HL-60/S4 treated with retinoic acid at 250 ng/mL for 4 days and 3 days (cell line): ENCODE measurements around the gene P2RY12.

Experiments used
- in situ Hi-C: fragments of 300-500 bp; cut with MboI; formaldehyde crosslinking; loops from 2 replicates; pipeline ENCODE4 v1.7.0; 2022; ENCODE audit warnings: low sequenced_read_pairs

Gene P2RY12

DNA sequence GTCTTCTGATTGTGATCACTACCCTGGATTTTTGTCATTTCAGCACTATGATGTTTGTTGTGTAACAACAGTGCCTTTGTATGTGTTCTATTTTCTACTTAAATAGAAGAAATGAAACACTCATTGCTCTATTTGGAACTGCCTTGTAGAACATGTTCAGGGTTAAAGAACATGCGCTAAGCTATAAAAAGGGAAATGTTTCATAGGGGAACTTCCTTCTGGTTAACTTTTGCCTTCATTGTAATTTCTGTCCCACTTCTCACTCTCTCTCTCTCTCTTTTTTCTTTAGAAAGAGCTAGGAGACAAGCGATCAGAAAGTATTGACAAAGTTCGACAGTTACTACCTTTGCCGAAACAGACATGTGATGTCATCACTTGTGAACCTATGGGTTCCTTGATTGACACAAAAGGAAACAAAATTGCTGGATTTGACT lies at the start of gene P2RY12:
P2RY12 (minus strand) TSS at position 13 of the 434 bp plus-strand sequence. CDS start 45,908 bp downstream, outside the sequence.
- in situ Hi-C loops = no loop called here

DNA sequence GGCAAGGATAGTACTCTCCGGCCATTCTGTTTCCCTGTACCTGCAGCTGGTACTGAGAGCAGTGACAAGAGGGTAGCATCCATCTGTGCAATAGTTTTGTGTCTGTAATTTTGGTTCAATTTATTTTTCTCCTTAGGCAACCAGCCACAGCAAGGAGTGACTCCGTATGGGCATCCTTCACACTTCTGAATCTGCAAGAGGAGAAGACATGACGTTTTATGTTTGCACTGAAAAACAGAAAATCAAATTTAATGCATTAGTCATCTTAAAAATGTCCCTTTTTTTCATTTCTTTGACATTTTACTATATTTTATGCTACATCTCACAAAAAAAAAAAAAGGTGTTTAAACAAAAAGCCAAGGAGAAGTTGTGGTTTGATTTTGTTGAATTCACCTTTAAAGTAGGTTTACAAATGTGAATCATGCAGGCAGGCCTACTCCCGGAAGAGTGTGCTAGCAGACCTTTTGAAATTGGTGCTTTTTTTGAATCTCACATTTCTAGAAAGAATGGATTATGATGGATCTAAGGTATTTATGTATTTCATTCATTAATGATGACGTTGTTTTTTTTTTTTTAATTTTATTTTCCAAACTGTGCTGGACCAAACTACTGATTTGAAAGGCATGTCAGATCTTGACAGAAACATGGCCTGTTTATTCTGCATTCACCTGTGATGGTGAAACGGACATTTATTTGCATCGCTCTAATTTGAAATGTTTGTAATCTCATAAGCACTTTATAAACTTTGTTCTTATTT lies 48.2 kb upstream of the P2RY12 start:
- in situ Hi-C loops = loop anchor here (25.0 kb wide), 3 partner anchors 405 to 1130 kb away; no protein-coding TSS in a partner anchor

DNA sequence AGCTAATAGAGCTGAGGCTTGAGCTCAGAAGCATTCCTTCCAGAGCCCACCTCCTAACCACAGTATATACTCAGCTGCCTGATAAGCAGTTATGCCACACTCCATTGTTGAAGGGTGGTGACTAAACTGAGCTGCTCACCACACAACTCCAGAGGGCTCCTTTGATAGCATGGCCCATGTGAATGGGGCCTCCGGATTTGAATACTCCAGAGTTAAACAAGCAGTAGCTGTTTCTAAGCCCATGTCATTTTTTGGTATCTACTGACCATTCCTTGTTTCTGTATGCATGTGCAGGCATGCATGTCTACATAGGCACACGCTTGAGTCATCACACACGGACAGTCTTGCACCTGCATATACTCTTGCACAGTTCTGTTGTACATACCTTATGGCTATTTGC lies 47.4 kb upstream of the P2RY12 start:
- in situ Hi-C loops = loop anchor here (25.0 kb wide), 3 partner anchors 405 to 1130 kb away; no protein-coding TSS in a partner anchor

DNA sequence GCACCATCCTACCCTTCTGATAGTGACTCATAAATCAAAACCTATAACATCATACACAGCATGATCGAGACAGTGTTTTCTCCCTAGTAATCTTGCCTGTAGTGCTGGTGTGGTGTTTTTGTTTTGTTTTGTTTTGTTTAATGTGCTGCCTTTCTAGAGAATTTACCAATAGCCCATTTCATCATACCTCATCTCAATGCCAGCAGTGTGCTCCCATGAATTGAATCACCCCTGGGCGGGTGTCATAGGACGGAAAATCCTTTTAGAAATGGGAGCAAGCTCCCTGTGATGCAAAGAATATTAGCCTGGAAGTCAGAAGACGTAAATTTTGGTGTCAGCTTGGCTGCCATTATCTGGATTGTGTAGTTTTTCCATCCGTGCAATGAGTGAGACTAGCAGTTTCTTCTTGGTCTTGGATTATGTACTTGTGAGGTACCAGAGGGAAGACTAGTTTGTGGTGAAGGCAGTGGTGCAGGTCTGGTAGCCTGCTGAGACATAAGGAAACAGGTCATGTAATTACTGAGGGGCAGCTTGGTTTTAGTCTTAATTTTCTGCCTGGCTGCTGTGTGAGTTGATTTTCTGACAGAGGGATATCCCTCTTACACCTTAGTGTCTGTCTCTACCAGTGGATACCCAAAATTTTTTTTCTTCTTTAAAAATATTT lies 46.4 kb upstream of the P2RY12 start:
- in situ Hi-C loops = loop anchor here (25.0 kb wide), 3 partner anchors 406 to 1131 kb away; no protein-coding TSS in a partner anchor

DNA sequence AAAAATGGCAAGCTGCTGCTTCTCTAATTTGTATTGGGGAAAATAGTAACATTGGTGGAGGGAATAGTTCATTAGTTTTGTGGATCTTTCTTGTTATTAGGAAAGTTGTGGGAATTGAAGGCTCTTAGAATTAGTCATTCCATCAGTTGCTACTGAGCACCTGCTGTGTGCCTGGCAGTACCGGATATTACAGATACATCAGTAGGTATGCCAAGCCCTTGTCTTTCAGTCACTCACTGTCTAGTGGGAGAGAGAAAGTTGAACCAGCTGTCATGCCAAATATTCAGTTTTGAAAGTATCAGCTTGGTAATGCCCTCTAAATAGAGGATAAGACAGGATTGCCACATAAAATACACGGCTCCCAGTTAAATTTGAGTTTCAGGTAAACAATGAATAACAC lies 43.8 kb upstream of the P2RY12 start:
- in situ Hi-C loops = loop anchor here (25.0 kb wide), 3 partner anchors 409 to 1134 kb away; no protein-coding TSS in a partner anchor

DNA sequence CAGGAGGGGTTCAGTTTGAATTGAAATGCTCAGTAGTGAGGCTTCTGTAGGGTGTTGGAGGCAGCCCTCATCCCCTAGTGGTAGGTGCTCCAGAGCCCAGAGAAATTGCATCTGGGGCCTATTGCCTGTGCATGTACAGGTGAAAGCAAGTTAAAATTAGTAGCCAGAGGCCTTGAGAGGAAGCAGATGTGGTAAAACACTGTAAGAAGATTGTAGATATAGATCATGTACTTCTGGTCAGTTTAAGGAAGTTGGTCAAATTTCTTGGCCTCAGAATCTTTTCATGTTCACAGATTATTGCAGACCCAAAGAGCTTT lies 41.7 kb upstream of the P2RY12 start:
- in situ Hi-C loops = loop anchor here (25.0 kb wide), 3 partner anchors 411 to 1136 kb away; no protein-coding TSS in a partner anchor

DNA sequence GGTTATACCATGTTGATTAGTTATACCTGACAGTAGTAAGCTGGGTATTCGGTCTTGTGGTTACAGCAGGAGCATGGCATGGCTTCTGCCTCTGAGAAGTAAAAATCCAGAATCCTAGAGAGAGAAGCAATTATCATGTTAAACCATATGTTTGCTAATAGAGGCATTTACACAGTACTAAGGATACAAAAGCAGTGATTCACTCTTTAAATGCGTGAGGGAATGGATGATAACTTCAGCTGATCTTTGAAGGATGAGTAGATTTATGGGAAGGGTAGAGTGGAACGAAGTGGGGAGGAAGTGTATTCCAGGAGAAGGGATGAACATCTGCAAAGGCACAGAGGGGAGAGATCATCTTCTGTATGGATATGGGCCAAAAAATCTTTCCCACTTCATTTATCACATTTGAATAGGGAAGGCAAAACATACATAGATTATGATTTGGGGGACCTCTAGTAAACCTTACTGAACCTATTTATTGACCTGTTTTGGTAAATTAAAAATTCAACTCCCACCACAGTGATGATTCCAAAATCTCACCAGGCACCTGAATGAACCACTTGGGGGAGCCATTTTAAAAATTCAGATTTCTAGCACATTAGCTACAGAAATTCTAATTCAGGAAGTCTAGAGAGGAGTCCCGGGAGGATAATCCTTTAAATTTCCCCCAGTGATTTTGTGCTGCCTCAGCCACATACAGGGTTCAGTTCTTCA lies 41.2 kb upstream of the P2RY12 start:
- in situ Hi-C loops = loop anchor here (25.0 kb wide), 3 partner anchors 412 to 1137 kb away; no protein-coding TSS in a partner anchor

DNA sequence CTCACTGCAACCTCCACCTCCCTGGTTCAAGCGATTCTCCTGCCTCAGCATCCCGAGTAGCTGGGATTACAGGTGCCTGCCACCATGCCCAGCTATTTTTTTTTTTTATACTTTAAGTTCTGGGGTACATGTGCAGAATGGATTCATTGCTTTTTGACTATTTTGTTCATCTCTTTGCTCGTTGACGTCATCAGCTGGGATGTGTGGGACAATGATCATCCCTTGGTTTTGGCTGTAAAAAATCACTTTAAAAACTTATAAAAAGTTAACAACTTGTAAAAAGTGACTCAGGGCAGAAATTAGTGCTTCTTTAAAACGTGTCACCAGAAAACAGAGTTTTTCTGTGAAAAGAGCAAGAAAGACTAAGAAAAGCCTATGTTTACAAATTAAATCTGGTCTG lies 38.5 kb upstream of the P2RY12 start:
- in situ Hi-C loops = no loop called here

DNA sequence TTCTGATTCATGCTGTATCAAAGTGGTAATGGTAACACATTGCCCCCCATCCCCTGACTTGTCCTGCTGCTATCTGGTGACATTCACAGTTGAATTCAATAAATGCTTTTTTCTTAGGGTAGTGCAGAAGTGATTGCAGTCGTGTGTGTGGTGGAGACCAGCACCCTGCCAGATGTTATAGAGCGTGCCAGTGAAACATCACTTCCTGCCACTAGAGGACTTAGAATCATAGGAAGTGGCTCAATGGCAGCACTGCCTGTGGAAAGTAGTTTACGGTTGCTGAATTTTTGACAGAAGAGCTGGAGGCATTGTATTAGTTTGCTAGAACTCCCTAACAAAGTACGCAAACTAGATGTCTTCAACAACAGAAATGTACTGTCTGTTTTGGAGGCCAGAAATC lies 37.4 kb upstream of the P2RY12 start:
- in situ Hi-C loops = no loop called here

DNA sequence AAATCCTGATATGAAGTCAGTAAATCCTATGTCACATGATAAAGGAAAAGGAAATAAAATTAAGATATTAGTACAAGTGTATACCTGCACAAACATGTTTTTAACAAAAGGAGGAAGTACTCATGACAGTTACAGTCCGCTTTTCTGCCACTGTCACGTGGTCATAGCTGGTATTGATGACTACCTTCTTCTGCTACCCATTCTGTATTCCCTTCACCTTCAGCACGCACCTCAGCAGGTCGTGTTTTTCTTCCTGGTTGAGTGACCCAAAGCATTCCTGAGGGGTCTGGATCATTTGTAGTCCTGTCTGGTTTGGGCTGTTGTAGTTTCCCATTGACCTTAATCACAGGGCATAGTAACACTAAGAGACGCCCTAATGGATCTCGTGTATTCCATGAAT lies 35.3 kb upstream of the P2RY12 start:
- in situ Hi-C loops = no loop called here

DNA sequence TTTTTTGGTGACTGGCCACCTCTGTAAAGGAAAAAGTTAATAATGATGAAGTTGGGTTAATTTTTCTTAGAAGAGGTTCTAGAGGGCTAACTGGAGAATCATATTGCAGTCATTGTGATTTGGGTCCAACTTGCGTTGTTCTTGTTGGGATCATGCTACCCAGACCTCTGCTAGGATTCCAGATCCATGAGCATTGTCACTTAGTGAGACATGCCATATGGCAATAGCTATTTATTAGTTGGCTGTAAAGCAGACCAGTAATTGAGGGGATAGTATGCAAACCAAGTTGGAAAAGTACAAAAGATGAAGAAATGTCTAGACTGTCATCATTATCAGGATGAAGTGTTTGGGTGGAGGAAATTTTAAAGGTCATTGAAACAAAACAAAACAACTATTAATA lies 30.7 kb upstream of the P2RY12 start:
- in situ Hi-C loops = no loop called here

DNA sequence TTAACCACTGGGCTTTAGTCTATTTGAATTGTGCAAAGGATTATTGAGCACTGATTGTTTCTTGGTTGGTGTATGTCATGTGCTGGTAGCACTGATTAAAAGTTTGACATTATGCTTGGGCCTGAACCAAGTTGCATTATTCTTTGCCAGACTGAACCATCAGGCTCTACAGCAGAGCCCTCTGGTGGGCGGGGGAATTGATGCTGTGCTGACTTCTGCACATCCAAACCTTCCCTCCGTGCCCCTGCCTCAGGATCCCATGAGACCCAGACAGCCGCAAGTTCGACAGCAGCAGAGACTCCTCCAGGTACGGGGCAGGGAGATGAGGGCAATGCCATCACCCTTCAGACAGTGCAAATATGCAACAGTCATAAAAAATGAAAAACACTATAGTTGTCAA lies 28.4 kb upstream of the P2RY12 start:
- in situ Hi-C loops = no loop called here

DNA sequence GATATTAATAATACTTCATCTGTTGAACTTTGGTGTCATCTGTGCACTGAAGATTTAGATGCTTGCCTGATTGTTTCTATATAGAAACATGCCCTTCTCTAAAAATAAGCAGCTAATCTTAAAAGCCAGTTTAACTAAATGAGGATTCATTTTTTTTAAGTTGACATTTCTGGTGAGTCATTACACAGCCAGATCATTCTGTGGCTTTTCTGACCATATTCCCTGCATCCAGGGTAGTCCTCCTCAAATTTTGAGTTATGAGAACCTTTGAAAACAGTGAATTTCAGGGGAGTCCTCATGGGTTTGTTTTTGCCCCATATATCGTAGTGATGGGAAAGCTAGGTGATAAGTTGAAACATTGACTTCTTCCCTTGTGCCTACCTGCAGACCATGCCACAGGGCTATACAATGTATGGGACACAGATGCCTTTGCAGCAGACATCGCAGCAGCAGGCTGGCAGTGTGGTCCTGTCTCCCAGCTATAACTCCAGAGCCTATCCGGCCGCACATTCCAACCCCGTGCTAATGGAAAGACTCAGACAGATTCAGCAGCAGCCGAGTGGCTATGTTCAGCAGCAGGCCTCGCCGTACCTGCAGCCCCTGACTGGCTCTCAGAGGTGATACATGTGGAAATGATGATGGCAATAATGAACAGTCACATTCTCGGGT lies 26.5 kb upstream of the P2RY12 start:
- in situ Hi-C loops = no loop called here

DNA sequence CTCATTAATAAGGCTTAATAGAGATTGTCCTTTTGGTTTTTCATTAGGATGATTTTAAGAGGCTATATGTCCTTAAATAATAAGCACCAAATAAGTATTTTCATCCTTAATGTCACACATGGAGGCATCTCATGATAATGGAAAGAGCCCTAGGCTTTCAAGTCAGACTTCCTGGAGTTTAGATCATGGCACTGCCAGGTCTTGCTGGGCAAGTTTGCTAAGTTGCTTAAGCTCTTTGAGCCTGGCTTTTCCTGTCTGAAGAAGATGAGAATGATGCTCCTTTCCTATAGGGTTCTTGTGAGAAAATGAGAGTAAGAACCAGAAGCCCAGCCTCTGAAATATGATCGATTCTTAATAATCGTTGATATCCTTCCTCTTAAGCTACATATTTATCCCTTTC lies 23.4 kb upstream of the P2RY12 start:
- in situ Hi-C loops = no loop called here

DNA sequence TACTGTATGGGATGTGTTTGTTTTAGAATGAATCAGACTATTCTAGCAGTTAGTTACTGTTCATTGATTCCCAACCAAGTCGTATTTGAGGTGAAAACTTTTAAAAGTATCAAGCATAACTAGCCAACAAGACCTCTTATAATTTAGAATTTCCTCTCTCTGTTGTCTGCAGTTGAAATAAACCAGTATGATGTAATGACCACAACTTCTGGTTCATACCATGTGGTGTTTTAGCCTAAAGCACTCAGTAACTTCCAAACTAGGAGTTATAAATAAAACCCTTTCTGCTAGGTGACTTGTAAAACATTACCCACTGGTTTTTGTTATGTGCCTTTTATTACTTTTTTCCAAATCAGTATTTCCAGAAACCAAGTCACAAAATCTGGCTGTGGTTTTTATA lies 19.8 kb upstream of the P2RY12 start:
- in situ Hi-C loops = no loop called here

DNA sequence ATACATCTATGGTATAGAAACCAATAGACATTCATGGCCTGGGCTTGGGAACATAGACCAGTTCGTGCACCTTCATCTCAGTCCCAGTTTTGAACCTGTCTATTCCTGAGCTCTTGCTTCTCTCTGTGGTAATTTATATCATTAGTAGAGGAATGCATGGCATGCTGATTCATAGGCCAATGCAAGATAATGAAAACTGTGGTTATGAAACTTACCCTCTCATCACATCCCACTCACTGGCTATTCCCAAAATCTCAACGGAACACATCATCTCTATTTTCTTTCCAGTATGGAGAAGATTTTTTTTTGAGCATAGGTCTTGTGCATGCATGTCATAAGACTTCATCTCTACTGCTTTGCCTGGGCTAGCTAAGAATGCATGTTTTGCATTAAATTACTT lies 18.7 kb upstream of the P2RY12 start:
- in situ Hi-C loops = no loop called here

DNA sequence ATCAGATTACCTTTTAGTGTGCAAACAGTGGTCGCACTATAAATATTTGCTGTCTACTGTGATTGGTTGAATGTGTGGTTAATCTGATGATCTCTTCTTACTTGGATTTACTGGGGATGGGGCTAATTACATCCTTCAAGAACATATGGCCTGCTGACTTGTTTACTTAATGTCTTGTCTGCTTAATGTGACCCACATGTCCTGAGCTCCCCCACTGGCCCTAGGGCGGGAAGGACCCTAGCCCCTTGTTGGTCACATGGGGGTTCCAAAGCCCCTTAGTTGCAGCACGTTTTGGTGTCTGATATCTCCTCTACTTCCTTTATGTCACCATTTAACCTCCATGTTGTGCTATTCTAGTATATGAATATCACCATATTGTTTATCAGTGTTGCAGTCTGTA lies 17.8 kb upstream of the P2RY12 start:
- in situ Hi-C loops = no loop called here

DNA sequence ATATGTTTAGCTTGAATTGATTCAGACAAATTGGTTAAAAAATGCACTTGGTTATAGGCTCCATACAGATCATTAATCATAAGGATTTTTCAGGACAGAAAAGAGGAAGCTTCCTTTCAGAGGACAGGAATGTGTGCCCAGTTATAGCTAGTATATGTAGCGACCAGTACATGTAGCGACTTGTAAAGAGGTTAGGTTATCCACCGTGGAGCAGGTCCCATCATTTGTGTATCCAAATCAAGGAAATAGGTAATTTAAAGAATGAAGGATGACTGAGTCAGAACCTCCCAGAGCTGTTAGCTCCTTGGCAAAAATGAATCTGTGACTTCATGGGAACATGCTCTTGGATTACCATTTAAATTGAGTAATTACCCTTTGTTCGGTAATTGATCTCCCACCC lies 15.8 kb upstream of the P2RY12 start:
- in situ Hi-C loops = no loop called here

DNA sequence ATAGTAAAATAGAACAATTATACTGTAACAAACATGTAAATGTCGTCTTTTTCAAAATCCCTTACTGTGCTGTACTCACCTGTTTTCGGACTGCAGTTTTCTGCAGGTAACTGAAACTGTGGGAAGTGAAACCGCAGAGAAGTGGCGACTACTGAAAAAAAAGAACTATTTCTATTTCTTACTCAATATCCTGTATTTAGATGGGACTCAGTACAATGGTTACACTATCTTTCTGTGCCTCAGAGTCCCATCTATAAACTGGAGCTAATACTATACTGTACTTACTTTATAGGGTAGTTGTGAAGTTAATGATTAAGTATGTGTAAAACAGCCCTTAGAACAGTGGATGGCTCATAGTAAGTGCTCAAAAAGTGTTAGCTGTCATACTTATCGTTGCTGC lies 14.3 kb upstream of the P2RY12 start:
- in situ Hi-C loops = no loop called here

DNA sequence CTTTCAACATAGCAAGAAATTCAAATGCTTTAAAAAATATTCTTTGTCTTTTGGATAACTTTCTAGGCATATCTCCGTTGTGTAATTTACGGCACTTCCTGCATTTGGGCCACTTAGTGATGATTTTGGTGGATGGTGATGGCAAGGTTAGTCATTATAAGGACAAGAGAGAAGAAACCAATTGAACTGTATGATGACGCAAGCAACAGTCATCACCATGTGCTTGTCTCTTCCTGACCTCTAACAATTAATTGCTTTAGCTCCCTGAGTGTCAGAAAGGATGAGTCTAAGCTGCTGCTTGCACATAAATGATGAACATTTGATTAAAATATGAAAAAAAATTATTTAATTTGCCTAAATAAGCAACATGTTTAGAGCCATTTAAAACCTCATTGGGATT lies 11.3 kb upstream of the P2RY12 start:
- in situ Hi-C loops = no loop called here

DNA sequence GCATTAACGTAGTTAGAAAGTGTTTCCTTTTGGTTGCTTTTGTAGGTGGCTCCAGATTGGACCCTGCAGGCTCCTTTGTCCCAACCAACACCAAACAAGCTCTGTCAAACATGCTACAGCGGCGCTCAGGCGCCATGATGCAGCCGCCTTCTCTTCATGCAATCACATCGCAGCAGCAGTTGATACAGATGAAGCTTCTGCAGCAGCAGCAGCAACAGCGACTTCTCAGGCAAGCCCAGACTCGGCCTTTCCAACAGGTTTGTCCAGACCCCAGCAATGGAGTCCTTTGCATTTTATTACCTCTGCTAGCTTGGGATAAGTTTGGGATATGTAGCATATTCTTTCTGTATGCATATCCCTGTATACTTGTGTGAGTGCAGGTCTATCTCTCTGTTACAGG lies 10.1 kb upstream of the P2RY12 start:
- in situ Hi-C loops = no loop called here
